Measurements from ENCODE around the gene SLCO2A1. TPM values are rescaled to one million over a fixed set of nuclear protein-coding genes. Genes with fewer than 3 reads are reported as not detected.

SLCO2A1 gene
- polyA plus RNA-seq, 1 donor (not counting 4 experiments of a cell fraction or from before 2014, with no cell fraction given) = 0.80 TPM

GRCh38 chr3:133953297-133953696, 76.4 kb downstream of the SLCO2A1 start:
- Histone ChIP-seq H3K9ac (ENCODE audit: control insufficient read depth, extremely low read depth, insufficient read depth, low read length) (no peak overlapping the region), H3K4me2 (ENCODE audit: control insufficient read depth, extremely low read depth, insufficient read depth, low read depth, low read length) (no peak overlapping the region), H3K9me1 (ENCODE audit: control insufficient read depth, extremely low read depth, insufficient read depth, low read length) (no peaks in the 10 kb centered on the region), H3K4me3 (ENCODE audit: control insufficient read depth in 2 of 3, extremely low read depth in 1 of 3, insufficient read depth in 2 of 3, low read depth in 1 of 3, low read length in 3 of 3) (no peak overlapping the region), H3K79me2 (ENCODE audit: control insufficient read depth, insufficient read depth, low read length) (no peaks in the 10 kb centered on the region), H4K20me1 (ENCODE audit: control insufficient read depth, extremely low read depth, insufficient read depth, low read length) (no peaks in the 10 kb centered on the region), H2AFZ (ENCODE audit: control insufficient read depth, low read length) (no peak overlapping the region), H3K27me3 (ENCODE audit: control insufficient read depth, extremely low read depth, insufficient read depth, low read length) (peaks cover 74% of the 10 kb centered on the region), H3K36me3 (ENCODE audit: control insufficient read depth in 2 of 2, extremely low read depth in 1 of 2, insufficient read depth in 2 of 2, low read length in 2 of 2) (no peaks in the 10 kb centered on the region), H3K27ac (ENCODE audit: control insufficient read depth, insufficient read depth, low read length) (no peak overlapping the region), H3K9me3 (ENCODE audit: control insufficient read depth, low read depth, low read length) (peaks cover 5% of the 10 kb centered on the region), H3K4me1 (ENCODE audit: control insufficient read depth, extremely low read depth, insufficient read depth, low read length) (no peaks in the 10 kb centered on the region)
- dilution Hi-C loops (cut with MboI; ENCODE audit: extremely low pct_ligation_motif_present, low sequenced_read_pairs) = no loop called here
- FAIRE-seq (no peak), DNase-seq (ENCODE audit: low read depth, low spot score) (no peak)
- TF ChIP-seq, protein P1, sequence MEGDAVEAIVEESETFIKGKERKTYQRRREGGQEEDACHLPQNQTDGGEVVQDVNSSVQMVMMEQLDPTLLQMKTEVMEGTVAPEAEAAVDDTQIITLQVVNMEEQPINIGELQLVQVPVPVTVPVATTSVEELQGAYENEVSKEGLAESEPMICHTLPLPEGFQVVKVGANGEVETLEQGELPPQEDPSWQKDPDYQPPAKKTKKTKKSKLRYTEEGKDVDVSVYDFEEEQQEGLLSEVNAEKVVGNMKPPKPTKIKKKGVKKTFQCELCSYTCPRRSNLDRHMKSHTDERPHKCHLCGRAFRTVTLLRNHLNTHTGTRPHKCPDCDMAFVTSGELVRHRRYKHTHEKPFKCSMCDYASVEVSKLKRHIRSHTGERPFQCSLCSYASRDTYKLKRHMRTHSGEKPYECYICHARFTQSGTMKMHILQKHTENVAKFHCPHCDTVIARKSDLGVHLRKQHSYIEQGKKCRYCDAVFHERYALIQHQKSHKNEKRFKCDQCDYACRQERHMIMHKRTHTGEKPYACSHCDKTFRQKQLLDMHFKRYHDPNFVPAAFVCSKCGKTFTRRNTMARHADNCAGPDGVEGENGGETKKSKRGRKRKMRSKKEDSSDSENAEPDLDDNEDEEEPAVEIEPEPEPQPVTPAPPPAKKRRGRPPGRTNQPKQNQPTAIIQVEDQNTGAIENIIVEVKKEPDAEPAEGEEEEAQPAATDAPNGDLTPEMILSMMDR (optimal IDR thresholded peaks at IDR 0.05 in 1 of 3, IDR thresholded peaks at IDR 0.05 in 1 of 3, conservative IDR thresholded peaks at IDR 0.05 in 1 of 3; ENCODE audit: extremely low read depth in 1 of 3, insufficient read depth in 2 of 3, low read length in 3 of 3) = no peak
- no peak for TF ChIP-seq EZH2 (IDR thresholded peaks at IDR 0.05; ENCODE audit: low read length)

DNA sequence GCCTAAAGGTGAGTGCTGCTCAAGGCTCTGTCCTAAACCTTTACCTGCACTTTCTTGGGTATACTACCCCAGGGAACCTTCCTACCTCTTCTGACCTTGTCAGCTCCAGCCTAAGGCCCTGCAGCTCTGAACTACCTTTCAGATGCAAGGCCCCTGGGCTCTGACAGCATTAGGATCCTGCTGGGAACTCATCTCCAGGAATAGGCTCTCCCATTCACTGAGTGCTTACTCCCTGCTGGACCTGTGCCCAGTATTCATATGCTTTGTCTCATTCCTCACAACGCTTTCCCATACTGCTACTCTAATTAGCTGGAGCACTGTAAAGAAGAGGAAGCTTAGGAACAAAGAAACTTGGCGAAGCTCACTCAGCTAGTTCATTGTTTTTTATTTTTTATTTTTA, 80.3 kb downstream of the SLCO2A1 start:
- H3K4me2 ChIP-seq (ENCODE audit: control insufficient read depth, extremely low read depth, insufficient read depth, low read depth, low read length) = no peak overlapping the region
- H3K27me3 ChIP-seq (ENCODE audit: control insufficient read depth, extremely low read depth, insufficient read depth, low read length) = peaks cover 75% of the 10 kb centered on the region
- dilution Hi-C loops (cut with MboI; ENCODE audit: extremely low pct_ligation_motif_present, low sequenced_read_pairs) = no loop called here

More for the DNA sequence above, 80.3 kb downstream of the SLCO2A1 start:
- peaks cover 2% of the 10 kb centered on the region for H4K20me1 ChIP-seq (ENCODE audit: control insufficient read depth, extremely low read depth, insufficient read depth, low read length)
- H3K27ac ChIP-seq (ENCODE audit: control insufficient read depth, insufficient read depth, low read length) = no peak overlapping the region
- H3K9me3 ChIP-seq (ENCODE audit: control insufficient read depth, low read depth, low read length) = peaks cover 5% of the 10 kb centered on the region
- FAIRE-seq (peak; percentile 73), DNase-seq (ENCODE audit: low read depth, low spot score) (no peak)
- no peak for TF ChIP-seq EZH2 (IDR thresholded peaks at IDR 0.05; ENCODE audit: low read length)
- TF ChIP-seq, protein P1 (optimal IDR thresholded peaks at IDR 0.05 in 1 of 3, IDR thresholded peaks at IDR 0.05 in 1 of 3, conservative IDR thresholded peaks at IDR 0.05 in 1 of 3; ENCODE audit: extremely low read depth in 1 of 3, insufficient read depth in 2 of 3, low read length in 3 of 3) = no peak
- H3K9ac ChIP-seq (ENCODE audit: control insufficient read depth, extremely low read depth, insufficient read depth, low read length) = no peak overlapping the region
- H3K79me2 ChIP-seq (ENCODE audit: control insufficient read depth, insufficient read depth, low read length) = no peaks in the 10 kb centered on the region
- no peaks in the 10 kb centered on the region for H3K36me3 ChIP-seq (ENCODE audit: control insufficient read depth in 2 of 2, extremely low read depth in 1 of 2, insufficient read depth in 2 of 2, low read length in 2 of 2)
- H2AFZ ChIP-seq (ENCODE audit: control insufficient read depth, low read length) = no peak overlapping the region
- H3K4me3 ChIP-seq (ENCODE audit: control insufficient read depth in 2 of 3, extremely low read depth in 1 of 3, insufficient read depth in 2 of 3, low read depth in 1 of 3, low read length in 3 of 3) = no peak overlapping the region
- H3K9me1 ChIP-seq (ENCODE audit: control insufficient read depth, extremely low read depth, insufficient read depth, low read length) = no peaks in the 10 kb centered on the region
- H3K4me1 ChIP-seq (ENCODE audit: control insufficient read depth, extremely low read depth, insufficient read depth, low read length) = peaks cover 15% of the 10 kb centered on the region

All from keratinocyte (primary cell).